Lower leg skin (tissue), 4 donors: ENCODE data around the gene NXPH2. TPM values are rescaled to one million over a fixed set of nuclear protein-coding genes. Genes with fewer than 3 reads are reported as not detected.

Source experiments
- DNase-seq, 2 donors: peaks; one replicate each; pipeline ENCODE4 v3.0.0-alpha.2; 2019; ENCODE audit warnings: low spot score in 2 of 2
- H3K4me3 ChIP-seq: fragments of 200-600 bp; sonication (generic); 2 replicates; pipeline ENCODE4 v1.5.1; 2017; ENCODE audit warnings: mild to moderate bottlenecking, low read depth; ENCODE audit not compliant: poor library complexity, severe bottlenecking
- POLR2A ChIP-seq, 2 donors: fragments of 450-650 bp; IDR thresholded peaks; one replicate each; pipeline ENCODE4 v1.6.1; 2016 to 2017; ENCODE audit warnings: antibody characterized with exemption in 2 of 2, mild to moderate bottlenecking in 1 of 2, moderate library complexity in 1 of 2
- WGBS, 2 donors: methylation state at CpG; one replicate each; pipeline ENCODE4 v1.1.5; 2018; 5-methylcytosine and 5-hydroxymethylcytosine counted together
- intact Hi-C: fragments of 100-400 bp; cut with DNase I; formaldehyde crosslinking; loops from one replicate; pipeline ENCODE4 v1.15.0; 2023; ENCODE audit warnings: low total_unique reads
- total RNA-seq, 4 donors: library from RNA; depleted of rRNA; stranded (reverse); fragments of >200 nt; gene quantifications; one replicate each; pipeline ENCODE4 v1.1.0, GENCODE V29; 2016
- TF ChIP-seq, protein P1 (sequence below), 3 donors: fragments of 450-650 bp; IDR thresholded peaks; one replicate each; pipeline ENCODE4 v1.5.1; 2016; ENCODE audit warnings: antibody characterized with exemption in 3 of 3, mild to moderate bottlenecking in 3 of 3, moderate library complexity in 2 of 3

Gene NXPH2
- total RNA-seq, 4 donors from 2014 or later, result not detected

DNA sequence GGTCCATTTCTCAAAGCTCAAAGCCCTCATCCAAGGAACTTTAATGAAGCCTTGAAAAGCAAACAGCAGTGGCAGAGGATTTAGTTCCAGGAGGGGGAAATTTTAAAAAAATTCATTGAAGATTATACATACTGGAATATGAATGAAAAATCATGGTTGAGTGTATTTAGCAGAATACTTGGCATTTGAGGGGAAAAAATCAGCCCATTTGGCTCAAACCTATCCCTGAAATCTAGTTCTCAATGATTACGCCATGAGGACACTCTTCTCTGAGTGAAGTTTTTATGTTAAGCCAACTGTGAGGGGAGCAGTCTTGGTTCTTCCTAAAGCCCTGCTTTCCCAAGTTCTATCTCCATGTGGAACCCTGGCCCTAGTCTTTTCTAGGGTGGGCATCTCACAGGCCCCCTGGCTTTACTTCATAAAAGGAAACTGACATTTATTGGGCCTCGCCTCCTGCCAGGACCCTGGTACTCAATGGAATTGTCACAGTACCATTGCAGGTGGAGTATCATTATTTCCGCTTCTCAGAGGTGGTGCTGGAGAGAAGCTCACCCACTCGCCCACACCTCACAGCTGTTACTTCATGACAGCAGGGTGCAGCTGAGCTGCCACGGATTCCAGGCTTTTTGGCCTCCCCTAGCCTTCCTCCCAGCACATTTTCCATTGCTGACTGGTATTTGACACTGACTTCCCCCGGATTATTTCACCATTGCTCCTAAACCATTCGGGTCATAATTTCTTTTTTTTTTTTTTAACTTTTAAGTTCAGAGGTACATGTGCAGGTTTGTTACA is 56.8 kb downstream of the NXPH2 start:
- no peak overlapping the region for H3K4me3 ChIP-seq
- intact Hi-C loops, result no loop called here
- TF ChIP-seq, protein P1, sequence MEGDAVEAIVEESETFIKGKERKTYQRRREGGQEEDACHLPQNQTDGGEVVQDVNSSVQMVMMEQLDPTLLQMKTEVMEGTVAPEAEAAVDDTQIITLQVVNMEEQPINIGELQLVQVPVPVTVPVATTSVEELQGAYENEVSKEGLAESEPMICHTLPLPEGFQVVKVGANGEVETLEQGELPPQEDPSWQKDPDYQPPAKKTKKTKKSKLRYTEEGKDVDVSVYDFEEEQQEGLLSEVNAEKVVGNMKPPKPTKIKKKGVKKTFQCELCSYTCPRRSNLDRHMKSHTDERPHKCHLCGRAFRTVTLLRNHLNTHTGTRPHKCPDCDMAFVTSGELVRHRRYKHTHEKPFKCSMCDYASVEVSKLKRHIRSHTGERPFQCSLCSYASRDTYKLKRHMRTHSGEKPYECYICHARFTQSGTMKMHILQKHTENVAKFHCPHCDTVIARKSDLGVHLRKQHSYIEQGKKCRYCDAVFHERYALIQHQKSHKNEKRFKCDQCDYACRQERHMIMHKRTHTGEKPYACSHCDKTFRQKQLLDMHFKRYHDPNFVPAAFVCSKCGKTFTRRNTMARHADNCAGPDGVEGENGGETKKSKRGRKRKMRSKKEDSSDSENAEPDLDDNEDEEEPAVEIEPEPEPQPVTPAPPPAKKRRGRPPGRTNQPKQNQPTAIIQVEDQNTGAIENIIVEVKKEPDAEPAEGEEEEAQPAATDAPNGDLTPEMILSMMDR (IDR thresholded peaks at IDR 0.05), result no peak
- no peak for TF ChIP-seq POLR2A (IDR thresholded peaks at IDR 0.05)
- 83 to 87% methylated on average over 7 of the region's 7 CpGs for WGBS, 2 donors
- no peak for DNase-seq

DNA sequence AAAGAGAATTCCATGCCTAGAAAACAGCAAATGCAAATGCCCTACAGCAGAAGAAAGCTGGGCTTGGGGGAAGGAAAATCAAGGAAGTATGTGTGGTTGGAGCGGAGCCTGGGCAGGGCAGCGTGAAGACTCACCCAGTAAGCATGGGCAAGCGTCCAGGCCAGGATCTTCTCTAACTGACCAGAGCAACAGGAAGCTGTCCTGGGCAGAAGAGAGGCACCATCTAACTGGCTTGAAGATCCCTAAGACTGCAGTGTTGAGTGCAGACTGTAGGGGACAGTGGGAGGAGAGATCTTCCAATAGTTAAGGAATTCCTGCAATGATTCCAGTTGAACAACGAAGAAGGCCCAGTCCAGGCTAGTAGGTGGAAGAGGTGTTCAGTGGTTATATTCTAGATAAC is 57.9 kb downstream of the NXPH2 start:
- no peak for TF ChIP-seq POLR2A (IDR thresholded peaks at IDR 0.05)
- TF ChIP-seq, protein P1 (IDR thresholded peaks at IDR 0.05), result no peak
- H3K4me3 ChIP-seq, result no peak overlapping the region
- 77 to 83% methylated on average over 4 of the region's 4 CpGs for WGBS, 2 donors
- intact Hi-C loops, result no loop called here
- DNase-seq, result no peak

DNA sequence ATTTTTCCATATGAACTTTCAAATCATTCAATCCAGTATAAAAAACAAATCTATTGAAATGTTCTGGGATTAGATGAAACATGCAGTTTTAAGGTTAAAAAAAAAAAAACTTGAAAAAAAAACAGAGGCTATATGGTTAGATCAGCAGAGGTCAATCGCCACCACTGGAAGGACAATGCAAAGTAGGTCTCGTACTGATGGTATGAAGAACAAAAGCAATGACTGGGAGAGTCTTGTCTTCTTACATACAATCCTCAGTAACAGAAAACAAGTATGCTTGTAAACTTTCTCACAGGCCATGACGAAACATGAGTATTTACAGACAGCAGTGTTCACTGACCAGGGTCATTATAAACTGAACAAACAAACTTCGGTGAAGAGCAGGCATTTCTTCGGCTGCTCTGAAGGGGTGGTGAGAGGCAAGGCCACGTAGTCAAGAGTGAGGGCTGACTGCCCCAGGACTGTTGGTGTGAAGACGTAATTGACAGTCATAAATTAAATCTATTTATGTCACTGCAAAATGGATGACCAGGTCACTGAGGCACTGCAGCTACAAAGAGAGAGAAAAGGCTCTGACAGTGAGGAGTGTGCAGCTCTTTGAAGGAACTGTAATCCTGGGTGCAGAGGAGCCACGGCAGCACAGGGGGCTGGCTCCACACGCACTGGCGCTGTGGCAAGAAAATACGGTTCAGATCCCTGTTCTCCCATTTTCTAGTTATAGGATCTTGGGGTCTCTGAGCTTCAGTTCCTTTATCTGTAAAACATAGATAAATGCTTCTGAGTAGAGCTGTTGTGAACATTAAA is 60.0 kb downstream of the NXPH2 start:
- no peak for DNase-seq
- intact Hi-C loops, result no loop called here
- 81 to 93% methylated on average over 11 of the region's 11 CpGs for WGBS, 2 donors
- TF ChIP-seq POLR2A (IDR thresholded peaks at IDR 0.05), result no peak
- TF ChIP-seq, protein P1 (IDR thresholded peaks at IDR 0.05), result no peak
- no peak overlapping the region for H3K4me3 ChIP-seq

DNA sequence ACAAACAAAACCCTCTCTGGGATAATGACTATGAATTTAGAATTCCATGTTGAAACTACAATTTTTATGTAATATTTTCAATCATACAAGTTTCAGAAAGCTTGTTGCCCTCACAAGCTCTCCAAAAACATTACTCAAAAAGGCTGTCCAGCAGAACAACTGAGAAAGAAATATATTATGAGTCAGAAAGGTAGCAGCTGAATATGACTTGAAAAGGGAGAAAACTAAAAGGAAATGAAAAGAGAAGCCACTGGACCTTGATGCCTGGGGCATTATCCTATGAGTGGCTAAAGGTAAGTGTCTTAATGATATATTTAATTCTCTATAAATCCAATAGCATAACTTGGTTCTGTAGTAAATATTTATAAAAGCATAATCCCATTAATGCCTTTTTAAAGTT is 61.8 kb downstream of the NXPH2 start:
- no peak for TF ChIP-seq POLR2A (IDR thresholded peaks at IDR 0.05)
- TF ChIP-seq, protein P1 (IDR thresholded peaks at IDR 0.05), result no peak
- DNase-seq, result no peak
- intact Hi-C loops, result no loop called here

DNA sequence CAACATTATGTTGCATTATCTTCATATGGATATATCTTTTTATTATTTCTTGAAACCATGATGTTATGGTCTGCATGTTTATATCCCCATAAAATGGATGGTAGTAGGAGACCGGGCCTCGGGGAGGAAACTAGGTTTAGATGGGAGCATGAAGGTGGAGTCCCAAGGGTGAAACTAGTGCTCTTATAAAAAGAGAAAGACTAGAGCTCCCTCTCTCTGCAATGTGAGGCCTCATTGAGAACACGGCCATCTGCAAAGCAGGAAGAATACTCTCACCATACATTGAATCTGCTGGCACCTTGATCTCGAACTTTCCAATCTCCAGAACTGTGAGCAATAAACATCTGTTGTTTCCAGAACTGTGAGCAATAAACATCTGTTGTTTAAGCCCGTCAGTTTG is 64.0 kb downstream of the NXPH2 start:
- intact Hi-C loops, result no loop called here
- 78 to 83% methylated on average over 5 of the region's 5 CpGs for WGBS, 2 donors
- DNase-seq, result no peak
- TF ChIP-seq, protein P1 (IDR thresholded peaks at IDR 0.05), result no peak
- no peak for TF ChIP-seq POLR2A (IDR thresholded peaks at IDR 0.05)
- no peak overlapping the region for H3K4me3 ChIP-seq

More for the DNA sequence above, 61.8 kb downstream of the NXPH2 start:
- H3K4me3 ChIP-seq, result no peak overlapping the region
